ENCODE measurements around the gene LONP1. TPM values are rescaled to one million over a fixed set of nuclear protein-coding genes. Genes with fewer than 3 reads are reported as not detected.
A peak's percentile ranks its signal among the peaks of the same experiment; 100 is the strongest.

Gene LONP1
- total RNA-seq, 2 donors from 2014 or later, result 31.9 to 95.6 TPM

- Histone ChIP-seq H3K9me3 (no peaks in the 10 kb centered on the region), H3K27ac (peak overlapping the region; percentile 60 to 91 (median 76)), H3K4me1 (peaks cover 34% of the 10 kb centered on the region), H3K27me3 (no peaks in the 10 kb centered on the region), H3K36me3 (replicated peaks in 1 of 2; ENCODE audit: insufficient read depth in 1 of 2, low read depth in 2 of 2) (peaks cover 0 to 1% of the 10 kb centered on the region in 2 donors), H3K4me3 (no peak overlapping the region)
- intact Hi-C loops (cut with DNase I), result no loop called here
- TF ChIP-seq CTCF (IDR thresholded peaks at IDR 0.05) (peak in 1 of 7 experiments; percentile 4), POLR2A (IDR thresholded peaks at IDR 0.05) (no peak)
- 54 to 57% methylated on average over 24 to 64 of the region's 76 CpGs for WGBS, 2 donors
- ATAC-seq (no peak), DNase-seq (no peak)
These were observed 32.4 kb downstream of the LONP1 start for GRCh38 chr19:5687360-5688198.

- DNase-seq (peak; percentile 95 to 97 (median 96)), ATAC-seq (peak; percentile 74)
- 0 to 2% methylated on average over 37 to 49 of the region's 59 CpGs for WGBS, 2 donors
- no peaks in the 10 kb centered on the region for H3K36me3 ChIP-seq (replicated peaks in 1 of 2; ENCODE audit: insufficient read depth in 1 of 2, low read depth in 2 of 2)
- H3K9me3 ChIP-seq, result no peaks in the 10 kb centered on the region
- H3K27ac ChIP-seq, result peak overlapping the region; percentile 60 to 91 (median 76)
- TF ChIP-seq CTCF (IDR thresholded peaks at IDR 0.05), result peak; percentile 82 to 89 (median 87)
- peak in 2 of 3 donors; percentile 39 to 40 for TF ChIP-seq POLR2A (IDR thresholded peaks at IDR 0.05)
- intact Hi-C loops (cut with DNase I), result no loop called here
- no peaks in the 10 kb centered on the region for H3K27me3 ChIP-seq
- H3K4me3 ChIP-seq, result peak overlapping the region; percentile 9 to 40
- peaks cover 28% of the 10 kb centered on the region for H3K4me1 ChIP-seq
These were observed 33.1 kb downstream of the LONP1 start for GRCh38 chr19:5686647-5687359.

- Histone ChIP-seq H3K4me1 (peaks cover 28% of the 10 kb centered on the region), H3K27ac (peak overlapping the region; percentile 60 to 91 (median 76)), H3K9me3 (no peaks in the 10 kb centered on the region), H3K4me3 (peak overlapping the region in 1 of 2 donors; percentile 40), H3K27me3 (no peaks in the 10 kb centered on the region), H3K36me3 (replicated peaks in 1 of 2; ENCODE audit: insufficient read depth in 1 of 2, low read depth in 2 of 2) (no peaks in the 10 kb centered on the region)
- DNase-seq, result no peak
- 31 to 34% methylated on average over 5 to 14 of the region's 16 CpGs for WGBS, 2 donors
- intact Hi-C loops (cut with DNase I), result no loop called here
- no peak for ATAC-seq
- no peak for TF ChIP-seq POLR2A (IDR thresholded peaks at IDR 0.05)
- TF ChIP-seq CTCF (IDR thresholded peaks at IDR 0.05), result no peak
These were observed 33.7 kb downstream of the LONP1 start for GRCh38 chr19:5686326-5686646.

- Histone ChIP-seq H3K27me3 (no peaks in the 10 kb centered on the region), H3K9me3 (no peaks in the 10 kb centered on the region), H3K36me3 (replicated peaks in 1 of 2; ENCODE audit: insufficient read depth in 1 of 2, low read depth in 2 of 2) (no peaks in the 10 kb centered on the region), H3K27ac (no peak overlapping the region), H3K4me1 (peaks cover 31% of the 10 kb centered on the region), H3K4me3 (no peak overlapping the region)
- WGBS, 2 donors, result 74 to 81% methylated on average over 7 to 22 of the region's 22 CpGs
- TF ChIP-seq POLR2A (IDR thresholded peaks at IDR 0.05) (no peak), CTCF (IDR thresholded peaks at IDR 0.05) (no peak)
- DNase-seq (no peak), ATAC-seq (no peak)
- intact Hi-C loops (cut with DNase I), result no loop called here
These were observed 35.1 kb downstream of the LONP1 start for GRCh38 chr19:5684694-5685430.
